HL-60 (cell line): ENCODE measurements around the gene FERMT3.

Experiments
- DNase-seq, 2 experiments: peaks; one replicate each; pipeline ENCODE4 v3.0.0-alpha.2; 2010 to 2020; ENCODE audit warnings: low read depth in 1 of 2, low spot score in 1 of 2
- H3K27ac ChIP-seq: fragments of 250-450 bp; sonication (Bioruptor Pico); replicated peaks from 2 replicates; pipeline ENCODE4 v1.5.1; 2020; ENCODE audit warnings: mild to moderate bottlenecking, moderate library complexity
- H3K27me3 ChIP-seq: fragments of 250-450 bp; sonication (Bioruptor Pico); 2 replicates; pipeline ENCODE4 v1.5.1; 2021; ENCODE audit warnings: mild to moderate bottlenecking, moderate library complexity; ENCODE audit not compliant: insufficient read depth, poor library complexity, severe bottlenecking
- H3K4me3 ChIP-seq: replicated peaks from 2 replicates; pipeline ENCODE4 v1.5.1; 2011; ENCODE audit warnings: mild to moderate bottlenecking, control low read depth, low read length; ENCODE audit not compliant: insufficient read depth
- CTCF ChIP-seq: IDR thresholded peaks from one replicate; pipeline ENCODE4 v1.5.1; 2011; ENCODE audit warnings: low read length, control low read depth, inconsistent platforms; ENCODE audit not compliant: insufficient read depth
- GABPA ChIP-seq: IDR thresholded peaks from 2 replicates; pipeline ENCODE4 v1.6.1; 2012; ENCODE audit warnings: low read depth
- POLR2AphosphoS5 ChIP-seq: IDR thresholded peaks from 2 replicates; pipeline ENCODE4 v1.6.1; 2012; ENCODE audit warnings: low read depth
- REST ChIP-seq: IDR thresholded peaks from 2 replicates; pipeline ENCODE4 v1.6.1; 2012; ENCODE audit warnings: low read depth; ENCODE audit not compliant: insufficient replicate concordance
- SPI1 ChIP-seq: IDR thresholded peaks from 2 replicates; pipeline ENCODE4 v1.6.1; 2012; ENCODE audit warnings: low read depth, mild to moderate bottlenecking, borderline replicate concordance

The FERMT3 gene

GRCh38 chr11:64170419-64170818 lies 36.1 kb upstream of the FERMT3 start:
- no peak overlapping the region for H3K4me3 ChIP-seq
- no peak overlapping the region for H3K27ac ChIP-seq
- no peak for DNase-seq
- TF ChIP-seq CTCF (no peak), GABPA (no peak), SPI1 (no peak), REST (no peak), POLR2AphosphoS5 (no peak)
- H3K27me3 ChIP-seq = no peaks in the 10 kb centered on the region

DNA sequence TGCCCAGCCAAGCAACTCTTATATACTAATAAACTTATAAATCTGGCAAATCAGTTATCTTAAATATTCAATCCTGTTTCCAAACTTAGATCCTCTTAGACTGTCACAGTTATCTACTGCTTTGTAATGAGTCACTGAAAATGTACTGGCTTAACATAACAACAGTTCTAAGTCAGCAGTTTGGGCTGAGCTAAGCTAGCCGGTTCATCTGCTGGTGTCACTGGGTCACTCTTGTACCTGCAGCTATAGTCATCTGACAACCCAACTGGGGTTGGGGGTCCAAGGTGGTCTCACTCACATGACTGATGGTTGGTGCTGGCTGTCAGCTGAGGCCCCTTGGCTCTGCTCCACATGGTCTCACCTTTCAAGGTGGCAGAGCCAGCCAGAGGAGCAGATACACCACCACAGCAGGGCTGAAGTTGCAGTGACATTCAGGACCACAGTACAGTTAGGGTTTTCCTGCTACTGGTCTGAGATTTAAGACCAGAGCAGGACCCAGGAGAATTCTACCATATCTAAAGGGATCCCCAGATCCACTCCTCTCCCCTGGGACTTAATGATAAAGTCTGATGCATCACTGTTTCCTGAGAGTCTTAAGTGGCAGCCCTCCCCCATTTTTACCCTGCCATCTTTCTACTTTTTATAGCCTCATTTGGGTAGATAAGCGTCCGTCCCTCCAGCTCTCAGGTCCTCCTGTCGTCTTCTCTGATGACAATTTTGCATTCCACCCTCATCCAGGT lies 32.7 kb upstream of the FERMT3 start:
- no peak overlapping the region for H3K4me3 ChIP-seq
- TF ChIP-seq POLR2AphosphoS5 = no peak
- no peak for TF ChIP-seq REST
- TF ChIP-seq CTCF = no peak
- TF ChIP-seq SPI1 = no peak
- no peak for TF ChIP-seq GABPA
- DNase-seq = no peak
- no peak overlapping the region for H3K27ac ChIP-seq
- no peaks in the 10 kb centered on the region for H3K27me3 ChIP-seq

DNA sequence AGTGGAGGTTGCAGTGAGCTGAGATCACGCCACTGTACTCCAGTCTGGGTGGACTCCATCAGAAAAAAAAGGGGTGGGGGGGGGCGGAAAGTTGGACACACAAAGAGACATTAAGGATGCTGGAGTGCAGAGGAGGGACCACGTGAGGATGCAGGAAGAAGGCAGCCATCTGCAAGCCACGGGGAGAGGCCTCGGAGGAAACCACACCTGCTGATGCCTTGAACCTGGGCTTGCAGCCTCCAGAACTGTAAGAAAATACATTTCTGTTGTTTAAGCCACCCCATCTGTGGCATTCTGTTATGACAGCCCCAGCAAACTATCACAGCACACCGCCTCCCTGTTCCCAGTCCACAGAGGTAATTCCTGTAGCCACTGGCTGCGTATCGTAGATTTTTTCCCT lies 29.8 kb upstream of the FERMT3 start:
- DNase-seq = no peak
- Histone ChIP-seq H3K27me3 (no peaks in the 10 kb centered on the region), H3K4me3 (no peak overlapping the region), H3K27ac (no peak overlapping the region)
- no peak for TF ChIP-seq CTCF
- no peak for TF ChIP-seq SPI1

- TF ChIP-seq CTCF = no peak
- no peak for TF ChIP-seq POLR2AphosphoS5
- no peak for TF ChIP-seq GABPA
- no peak for TF ChIP-seq SPI1
- TF ChIP-seq REST = no peak
- Histone ChIP-seq H3K27me3 (no peaks in the 10 kb centered on the region), H3K27ac (no peak overlapping the region), H3K4me3 (no peak overlapping the region)
- no peak for DNase-seq
Observed at GRCh38 chr11:64178203-64178602, 28.3 kb upstream of the FERMT3 start.
